HL-60 (cell line): ENCODE data around the gene CLCF1.

Experiments
- DNase-seq, 2 experiments: peaks; one replicate each; pipeline ENCODE4 v3.0.0-alpha.2; 2010 to 2020; ENCODE audit warnings: low read depth in 1 of 2, low spot score in 1 of 2
- H3K27ac ChIP-seq: fragments of 250-450 bp; sonication (Bioruptor Pico); replicated peaks from 2 replicates; pipeline ENCODE4 v1.5.1; 2020; ENCODE audit warnings: mild to moderate bottlenecking, moderate library complexity
- H3K27me3 ChIP-seq: fragments of 250-450 bp; sonication (Bioruptor Pico); 2 replicates; pipeline ENCODE4 v1.5.1; 2021; ENCODE audit warnings: mild to moderate bottlenecking, moderate library complexity; ENCODE audit not compliant: insufficient read depth, poor library complexity, severe bottlenecking
- H3K4me3 ChIP-seq: replicated peaks from 2 replicates; pipeline ENCODE4 v1.5.1; 2011; ENCODE audit warnings: mild to moderate bottlenecking, control low read depth, low read length; ENCODE audit not compliant: insufficient read depth
- CTCF ChIP-seq: IDR thresholded peaks from one replicate; pipeline ENCODE4 v1.5.1; 2011; ENCODE audit warnings: low read length, control low read depth, inconsistent platforms; ENCODE audit not compliant: insufficient read depth
- GABPA ChIP-seq: IDR thresholded peaks from 2 replicates; pipeline ENCODE4 v1.6.1; 2012; ENCODE audit warnings: low read depth
- POLR2AphosphoS5 ChIP-seq: IDR thresholded peaks from 2 replicates; pipeline ENCODE4 v1.6.1; 2012; ENCODE audit warnings: low read depth
- REST ChIP-seq: IDR thresholded peaks from 2 replicates; pipeline ENCODE4 v1.6.1; 2012; ENCODE audit warnings: low read depth; ENCODE audit not compliant: insufficient replicate concordance
- SPI1 ChIP-seq: IDR thresholded peaks from 2 replicates; pipeline ENCODE4 v1.6.1; 2012; ENCODE audit warnings: low read depth, mild to moderate bottlenecking, borderline replicate concordance

CLCF1 gene

GRCh38 chr11:67418476-67419281, 45.3 kb upstream of the CLCF1 start:
- Histone ChIP-seq H3K27me3 (no peaks in the 10 kb centered on the region), H3K27ac (no peak overlapping the region; the same call in 1 of the 2 replicates), H3K4me3 (no peak overlapping the region)
- DNase-seq: peak in 1 of 2 experiments; percentile 74
- TF ChIP-seq GABPA (no peak), SPI1 (peak; percentile 97)

GRCh38 chr11:67417425-67417824, 44.0 kb upstream of the CLCF1 start:
- Histone ChIP-seq H3K27me3 (no peaks in the 10 kb centered on the region), H3K4me3 (no peak overlapping the region), H3K27ac (no peak overlapping the region)
- DNase-seq: no peak
- TF ChIP-seq SPI1: no peak
- no peak for TF ChIP-seq GABPA
- no peak for TF ChIP-seq CTCF
- TF ChIP-seq POLR2AphosphoS5: no peak
- TF ChIP-seq REST: no peak

GRCh38 chr11:67416416-67417335, 43.3 kb upstream of the CLCF1 start:
- H3K27me3 ChIP-seq: no peaks in the 10 kb centered on the region
- peak in 1 of 2 experiments; percentile 68 for DNase-seq
- TF ChIP-seq GABPA (no peak), POLR2AphosphoS5 (no peak)
- no peak overlapping the region for H3K4me3 ChIP-seq
- H3K27ac ChIP-seq: no peak overlapping the region

GRCh38 chr11:67415501-67416304, 42.3 kb upstream of the CLCF1 start, which contains the start of gene CARNS1:
CARNS1 (plus strand) TSS chr11:67415678; CDS start chr11:67416200, 522 bp downstream.
- Histone ChIP-seq H3K27me3 (no peaks in the 10 kb centered on the region), H3K4me3 (no peak within 1 kb of the TSS), H3K27ac (no peak within 1 kb of the TSS)
- DNase-seq: no peak
- no peak for TF ChIP-seq GABPA

GRCh38 chr11:67413266-67413849, 40.0 kb upstream of the CLCF1 start:
- H3K4me3 ChIP-seq: no peak overlapping the region
- H3K27me3 ChIP-seq: no peaks in the 10 kb centered on the region
- H3K27ac ChIP-seq: no peak overlapping the region
- no peak for DNase-seq
- TF ChIP-seq CTCF (no peak), REST (no peak), GABPA (no peak), SPI1 (no peak), POLR2AphosphoS5 (no peak)
